ENCODE results near the gene NAT9.

The NAT9 gene

GRCh38 chr17:74760404-74761105 lies 15.6 kb downstream of the NAT9 start:
- DNase-seq = no peak

DNA sequence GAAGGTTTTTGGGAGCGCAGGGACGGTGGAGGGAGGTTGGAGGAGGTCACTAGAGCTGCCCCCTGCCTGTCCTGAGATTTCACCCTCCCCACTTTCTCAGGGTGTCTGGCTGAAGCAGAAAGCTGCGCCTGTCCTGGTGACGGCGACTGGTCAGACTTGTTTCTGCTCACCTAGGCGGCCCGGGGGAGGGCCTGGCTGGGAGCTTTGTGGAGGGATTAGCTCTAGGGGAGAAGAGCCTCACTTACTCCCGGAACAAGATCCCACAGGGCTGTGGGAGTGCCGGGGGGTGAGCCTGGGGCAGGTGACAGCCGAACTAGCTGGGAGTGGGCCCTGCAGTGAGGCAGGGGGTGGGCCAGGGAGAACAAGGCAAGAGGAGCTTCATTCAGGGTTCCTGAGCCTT lies 16.2 kb downstream of the NAT9 start:
- no peak for DNase-seq

DNA sequence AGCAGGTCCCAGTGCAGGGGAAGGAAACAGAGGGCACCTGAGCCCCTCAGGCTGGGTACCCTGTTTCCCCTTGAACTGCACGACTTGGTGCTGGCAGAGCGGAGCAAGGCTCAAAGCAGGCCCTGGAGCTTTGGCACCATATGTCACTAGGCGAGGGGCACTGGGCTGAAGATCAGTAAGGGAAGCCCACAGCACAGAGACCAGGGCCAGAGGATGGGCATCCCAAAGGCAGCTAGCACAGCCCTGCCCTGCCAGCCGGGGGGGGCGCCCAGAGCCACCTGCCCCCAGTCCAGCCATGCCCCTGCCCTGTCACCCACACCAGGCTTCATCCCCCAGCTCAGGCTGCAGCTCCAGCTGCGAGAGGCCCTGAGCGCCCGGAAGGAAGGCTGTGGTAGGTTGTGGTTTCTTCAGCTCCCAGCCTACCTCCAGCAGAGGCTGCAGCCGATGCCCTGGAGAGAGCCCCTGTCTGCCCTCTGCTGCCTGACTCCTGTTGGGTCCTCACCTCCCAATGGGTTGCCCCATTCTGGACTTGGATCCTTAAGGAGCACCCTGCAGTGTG lies 16.8 kb downstream of the NAT9 start:
- DNase-seq = no peak

DNA sequence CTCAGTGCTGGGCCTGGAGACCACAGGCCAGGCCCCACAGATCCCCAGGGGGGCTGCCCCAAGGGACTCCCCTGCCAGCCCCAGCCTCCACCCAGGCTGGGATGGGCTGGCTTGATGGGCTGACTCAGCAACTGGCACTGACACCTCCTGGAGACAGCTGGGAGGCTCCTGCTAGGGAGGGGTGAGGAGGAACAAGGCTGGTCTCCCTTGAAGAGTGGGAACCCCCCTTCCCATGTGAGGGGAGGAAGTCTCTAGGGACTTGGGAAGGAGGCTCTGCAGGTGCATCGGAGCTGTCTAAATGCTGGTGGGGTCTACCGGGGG lies 17.3 kb downstream of the NAT9 start:
- DNase-seq = no peak

- no peak for DNase-seq
Measured at GRCh38 chr17:74757931-74758847, 18.0 kb downstream of the NAT9 start.

DNA sequence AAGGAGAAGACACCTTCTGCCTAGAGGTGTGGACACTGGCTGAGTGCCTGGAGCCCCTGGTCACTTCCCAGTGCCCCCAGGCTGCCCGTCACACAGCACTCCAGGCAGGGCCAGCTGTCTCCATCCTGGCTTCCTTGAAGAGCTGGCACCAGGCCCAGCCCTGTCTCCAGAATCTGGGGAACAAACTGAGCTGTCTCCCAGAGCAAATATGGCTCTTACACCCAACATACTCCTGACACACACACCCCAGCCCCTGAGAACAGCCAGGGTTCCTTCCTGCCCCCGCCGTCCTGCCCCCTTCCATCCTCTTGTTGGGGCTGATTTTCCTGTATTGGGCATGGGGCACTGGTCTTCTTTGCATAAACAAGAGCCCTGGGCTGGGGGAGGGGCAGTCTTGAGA lies 18.6 kb downstream of the NAT9 start:
- no peak for DNase-seq

- DNase-seq = no peak
Measured at GRCh38 chr17:74756891-74757290, 19.3 kb downstream of the NAT9 start.

DNA sequence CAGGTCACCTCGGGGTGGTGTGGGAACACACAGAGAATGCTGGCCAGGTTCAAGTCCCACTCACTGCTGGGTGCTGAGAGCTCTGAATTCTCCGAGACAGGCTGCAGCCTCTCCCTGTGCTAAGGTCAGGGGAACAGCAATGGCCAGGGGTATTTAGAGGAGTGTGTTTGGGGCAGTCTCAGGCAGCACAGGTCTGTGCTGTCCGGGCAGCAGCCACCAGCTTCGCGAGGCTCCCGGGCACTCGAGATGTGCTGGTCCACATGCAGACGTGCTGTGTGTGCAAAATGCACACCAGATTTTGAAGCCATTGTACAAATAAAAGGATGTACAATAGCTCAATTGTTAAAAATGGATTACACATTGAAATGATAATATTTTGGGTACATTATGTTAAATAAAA lies 20.6 kb downstream of the NAT9 start:
- DNase-seq = no peak

DNA sequence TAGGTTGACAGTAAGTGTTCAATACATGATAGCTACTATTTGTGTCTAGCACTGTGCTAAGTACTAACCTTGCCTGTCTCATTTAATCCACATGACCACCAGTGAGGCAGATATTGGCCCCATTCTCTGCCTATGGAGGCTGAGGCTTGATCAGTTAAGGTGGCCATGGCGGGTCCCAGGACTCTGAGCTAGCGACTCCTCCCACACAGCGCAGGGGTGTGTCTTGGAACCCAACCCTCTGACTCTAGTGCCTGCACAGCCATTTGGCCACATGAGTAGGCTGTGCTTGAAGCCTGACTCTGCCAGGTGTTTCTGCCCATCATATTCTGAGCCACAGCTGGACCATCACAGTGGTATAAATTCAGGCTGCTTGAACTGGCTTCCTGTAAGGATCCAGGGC lies 21.3 kb downstream of the NAT9 start:
- DNase-seq = peak; percentile 10

DNA sequence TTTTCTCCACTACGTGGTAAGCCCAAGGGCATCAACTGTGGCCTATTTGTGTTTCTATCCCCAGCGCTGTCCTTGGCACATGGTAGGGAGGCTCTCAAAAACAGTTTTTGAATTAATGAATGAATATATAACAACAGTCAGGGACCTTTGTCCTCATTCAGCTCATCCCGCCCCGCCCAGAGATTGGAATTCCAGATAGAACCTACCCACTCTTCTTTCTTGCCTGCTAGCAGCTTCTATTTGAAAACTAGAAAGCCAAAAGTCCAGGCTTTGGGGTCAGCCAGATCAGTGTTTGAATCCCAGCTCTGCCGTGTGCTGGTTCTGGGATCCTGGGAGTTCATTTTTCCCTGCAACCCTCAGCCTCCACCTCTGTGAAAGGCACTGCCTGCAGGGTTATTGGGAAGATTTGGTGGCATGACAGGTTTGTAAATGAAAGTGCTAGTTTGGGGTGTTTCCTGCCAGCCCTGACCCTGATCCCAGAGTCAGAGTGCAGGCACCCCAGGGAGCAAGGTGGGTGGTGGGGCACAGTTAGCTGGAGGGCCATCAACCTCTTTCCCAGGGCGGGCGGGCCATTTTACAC lies 23.2 kb downstream of the NAT9 start:
- no peak for DNase-seq

DNA sequence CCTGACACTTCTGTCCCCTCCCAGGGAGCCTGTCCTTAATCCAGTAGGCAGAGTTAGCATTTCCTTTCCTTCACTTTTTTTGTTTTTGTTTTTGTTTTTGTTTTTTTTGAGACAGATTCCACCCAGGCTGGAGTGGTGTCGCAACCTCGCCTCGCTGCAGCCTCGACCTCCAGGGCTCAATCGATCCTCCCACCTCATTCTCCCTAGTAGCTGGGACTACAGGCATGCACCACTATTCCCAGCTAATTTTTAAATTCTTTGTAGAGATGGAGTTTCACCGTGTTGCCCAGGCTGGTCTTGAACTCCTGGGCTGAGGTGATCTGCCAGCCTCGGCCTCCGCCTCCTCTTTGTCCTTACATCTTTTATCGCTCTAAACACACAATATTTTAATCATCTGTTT lies 23.7 kb downstream of the NAT9 start:
- DNase-seq = no peak

- DNase-seq = no peak
Measured at GRCh38 chr17:74750327-74751069, 25.6 kb downstream of the NAT9 start.

GRCh38 chr17:74750039-74750326 lies 26.2 kb downstream of the NAT9 start:
- DNase-seq = no peak

- peak; percentile 20 for DNase-seq
Measured at GRCh38 chr17:74749279-74750038, 26.7 kb downstream of the NAT9 start.

- DNase-seq = peak; percentile 96
Measured at GRCh38 chr17:74748529-74749278, 27.4 kb downstream of the NAT9 start, which contains the start of gene NHERF1. NHERF1 (plus strand) TSS chr17:74748628; CDS start chr17:74748847, 219 bp downstream.

DNA sequence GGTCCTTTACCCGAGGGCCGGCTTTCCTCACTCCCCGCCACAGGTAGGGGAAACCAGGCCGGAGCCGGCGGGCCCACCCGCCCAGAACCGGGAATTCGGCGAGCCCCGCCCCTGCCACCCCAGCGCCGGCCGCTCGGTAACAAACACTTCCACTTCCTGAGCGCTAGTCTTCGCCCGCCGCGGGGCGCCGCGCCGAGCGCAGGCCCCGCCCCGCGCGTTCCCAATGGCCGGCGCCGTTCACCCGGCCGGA lies 27.9 kb downstream of the NAT9 start:
- DNase-seq = no peak

GRCh38 chr17:74746922-74747321 lies 29.2 kb downstream of the NAT9 start:
- DNase-seq = peak; percentile 79

DNA sequence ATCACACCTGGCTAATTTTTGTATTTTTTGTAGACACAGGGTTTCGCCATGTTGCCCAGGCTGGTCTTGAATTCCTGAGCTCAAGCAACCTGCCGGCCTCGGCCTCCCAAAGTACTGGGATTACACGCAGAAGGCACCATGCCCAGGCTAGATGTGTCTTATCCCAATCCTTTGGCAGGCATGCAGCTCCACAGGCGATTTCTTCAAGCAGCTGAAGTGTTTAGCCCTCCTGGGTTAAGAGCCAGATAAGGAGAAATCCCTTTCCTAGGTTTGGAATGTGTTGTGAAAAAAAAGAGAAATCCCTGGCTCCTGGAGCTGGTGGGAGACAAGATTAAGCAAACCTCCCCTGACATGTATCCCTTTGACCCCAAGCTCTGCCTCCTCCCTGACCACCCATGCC lies 29.8 kb downstream of the NAT9 start:
- no peak for DNase-seq

GRCh38 chr17:74745548-74746177 lies 30.5 kb downstream of the NAT9 start:
- DNase-seq = no peak

GRCh38 chr17:74744714-74745547 lies 31.2 kb downstream of the NAT9 start:
- DNase-seq = peak; percentile 86

DNA sequence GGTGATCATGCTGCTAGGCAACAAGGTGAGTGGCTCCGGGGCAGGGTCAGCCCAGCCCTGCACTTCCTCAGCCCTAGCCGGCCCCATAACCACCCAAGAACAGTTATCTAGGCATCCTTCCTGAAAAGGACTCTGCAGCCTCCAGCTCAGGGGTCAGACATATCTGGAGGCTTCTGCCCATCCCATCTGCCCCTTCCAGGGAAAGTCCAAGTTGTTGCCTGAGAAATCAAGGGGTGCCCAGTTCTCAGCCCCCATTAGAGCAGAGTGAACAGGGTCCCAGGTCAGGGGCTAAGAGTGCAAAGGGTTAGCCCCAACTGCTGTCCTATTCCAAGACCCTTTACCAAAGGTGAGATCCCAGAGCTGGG lies 31.8 kb downstream of the NAT9 start:
- DNase-seq = no peak

Measured in OCI-M1 (cell line).